ENCODE data around the gene SLC29A3. TPM values are rescaled to one million over a fixed set of nuclear protein-coding genes. Genes with fewer than 3 reads are reported as not detected.
"Not testable (repeated sequence)": the region's sequence is repeated elsewhere in the genome, so short reads cannot be mapped to it uniquely, and the experiment has no call there.

The SLC29A3 gene
- total RNA-seq, 4 donors from 2014 or later: 1.0 to 13.8 (median 5.5) TPM

GRCh38 chr10:71295641-71296040 is 23.4 kb upstream of the SLC29A3 start:
- no peaks in the 10 kb centered on the region for H3K4me1 ChIP-seq
- DNase-seq: no peak
- H3K27me3 ChIP-seq: no peaks in the 10 kb centered on the region
- no peak for TF ChIP-seq POLR2A (IDR thresholded peaks at IDR 0.05)
- TF ChIP-seq, protein P1, sequence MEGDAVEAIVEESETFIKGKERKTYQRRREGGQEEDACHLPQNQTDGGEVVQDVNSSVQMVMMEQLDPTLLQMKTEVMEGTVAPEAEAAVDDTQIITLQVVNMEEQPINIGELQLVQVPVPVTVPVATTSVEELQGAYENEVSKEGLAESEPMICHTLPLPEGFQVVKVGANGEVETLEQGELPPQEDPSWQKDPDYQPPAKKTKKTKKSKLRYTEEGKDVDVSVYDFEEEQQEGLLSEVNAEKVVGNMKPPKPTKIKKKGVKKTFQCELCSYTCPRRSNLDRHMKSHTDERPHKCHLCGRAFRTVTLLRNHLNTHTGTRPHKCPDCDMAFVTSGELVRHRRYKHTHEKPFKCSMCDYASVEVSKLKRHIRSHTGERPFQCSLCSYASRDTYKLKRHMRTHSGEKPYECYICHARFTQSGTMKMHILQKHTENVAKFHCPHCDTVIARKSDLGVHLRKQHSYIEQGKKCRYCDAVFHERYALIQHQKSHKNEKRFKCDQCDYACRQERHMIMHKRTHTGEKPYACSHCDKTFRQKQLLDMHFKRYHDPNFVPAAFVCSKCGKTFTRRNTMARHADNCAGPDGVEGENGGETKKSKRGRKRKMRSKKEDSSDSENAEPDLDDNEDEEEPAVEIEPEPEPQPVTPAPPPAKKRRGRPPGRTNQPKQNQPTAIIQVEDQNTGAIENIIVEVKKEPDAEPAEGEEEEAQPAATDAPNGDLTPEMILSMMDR (IDR thresholded peaks at IDR 0.05): no peak
- no peaks in the 10 kb centered on the region for H3K9me3 ChIP-seq
- intact Hi-C loops (cut with DNase I; ENCODE audit: low total_unique reads): no loop called here
- H3K36me3 ChIP-seq: no peaks in the 10 kb centered on the region
- no peak overlapping the region for H3K27ac ChIP-seq
- no peak overlapping the region for H3K4me3 ChIP-seq

DNA sequence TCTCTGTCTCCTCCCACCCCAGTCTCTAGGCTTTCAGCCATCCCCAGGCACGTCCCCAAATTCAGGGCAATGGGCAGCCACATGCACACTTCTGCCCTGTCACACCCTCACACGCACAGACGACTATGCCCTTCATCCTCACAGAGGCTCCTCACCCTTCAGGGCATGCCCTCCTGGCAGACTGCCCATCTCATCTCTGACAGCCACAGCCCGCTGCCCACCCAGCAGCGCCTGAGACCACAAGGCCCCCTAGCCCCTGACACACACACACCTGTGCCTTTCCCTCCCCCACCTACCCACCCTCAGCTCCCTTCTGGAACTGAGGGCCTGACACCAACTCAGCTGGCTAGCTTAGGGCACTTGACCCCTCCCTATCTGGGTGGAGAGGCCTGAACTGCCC is 23.0 kb upstream of the SLC29A3 start:
- Histone ChIP-seq H3K4me1 (no peaks in the 10 kb centered on the region), H3K27me3 (no peaks in the 10 kb centered on the region), H3K9me3 (no peaks in the 10 kb centered on the region), H3K36me3 (no peaks in the 10 kb centered on the region), H3K4me3 (no peak overlapping the region), H3K27ac (no peak overlapping the region)
- DNase-seq: no peak
- TF ChIP-seq, protein P1 (IDR thresholded peaks at IDR 0.05): no peak
- TF ChIP-seq POLR2A (IDR thresholded peaks at IDR 0.05): no peak
- intact Hi-C loops (cut with DNase I; ENCODE audit: low total_unique reads): no loop called here

DNA sequence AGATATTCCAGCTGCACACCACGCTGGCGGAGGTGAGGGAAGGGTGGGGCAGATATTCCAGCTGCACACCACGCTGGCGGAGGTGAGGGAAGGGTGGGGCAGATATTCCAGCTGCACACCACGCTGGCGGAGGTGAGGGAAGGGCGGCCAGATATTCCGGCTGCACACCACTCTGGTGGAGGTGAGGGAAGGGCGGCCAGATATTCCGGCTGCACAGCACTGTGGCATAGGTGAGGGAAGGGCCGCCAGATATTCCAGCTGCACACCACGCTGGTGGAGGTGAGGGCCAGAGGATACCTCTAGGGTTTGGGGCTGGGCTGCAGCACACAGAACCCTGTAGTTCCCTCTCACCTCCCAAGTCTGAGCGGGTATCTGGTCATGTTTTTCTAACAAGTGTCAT is 22.2 kb upstream of the SLC29A3 start:
- H3K36me3 ChIP-seq; H3K4me1 ChIP-seq; H3K4me3 ChIP-seq; H3K9me3 ChIP-seq; H3K27ac ChIP-seq; H3K27me3 ChIP-seq; DNase-seq; intact Hi-C loops (cut with DNase I; ENCODE audit: low total_unique reads): not testable (repeated sequence)

DNA sequence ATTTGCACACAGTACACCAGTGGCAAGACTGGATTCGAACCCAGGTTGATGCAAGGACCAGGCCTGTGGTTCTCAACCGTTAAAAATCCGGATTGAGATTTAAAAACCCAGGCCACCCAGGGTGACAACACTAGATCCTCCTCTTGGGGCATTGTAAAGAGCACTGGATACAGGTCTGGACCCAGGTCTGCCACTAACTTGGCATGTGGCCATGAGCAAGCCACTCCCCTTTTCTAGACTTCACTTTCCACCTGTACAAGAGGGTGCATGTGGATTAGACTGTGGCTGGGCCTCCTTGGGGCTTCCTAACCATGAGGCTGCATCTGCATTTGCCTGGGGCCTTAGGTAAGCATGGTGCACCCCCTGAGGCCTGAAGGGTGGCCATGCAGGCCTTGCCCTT is 21.7 kb upstream of the SLC29A3 start:
- no peak for DNase-seq

GRCh38 chr10:71299071-71299785 is 19.8 kb upstream of the SLC29A3 start:
- Histone ChIP-seq H3K27me3 (no peaks in the 10 kb centered on the region), H3K27ac (no peak overlapping the region), H3K4me3 (no peak overlapping the region), H3K4me1 (no peaks in the 10 kb centered on the region), H3K9me3 (no peaks in the 10 kb centered on the region), H3K36me3 (no peaks in the 10 kb centered on the region)
- TF ChIP-seq, protein P1 (IDR thresholded peaks at IDR 0.05): no peak
- no peak for TF ChIP-seq POLR2A (IDR thresholded peaks at IDR 0.05)
- no peak for DNase-seq
- intact Hi-C loops (cut with DNase I; ENCODE audit: low total_unique reads): no loop called here

More for the DNA sequence above, 21.7 kb upstream of the SLC29A3 start:
- no peaks in the 10 kb centered on the region for H3K27me3 ChIP-seq
- no peaks in the 10 kb centered on the region for H3K4me1 ChIP-seq
- H3K27ac ChIP-seq: no peak overlapping the region
- H3K9me3 ChIP-seq: no peaks in the 10 kb centered on the region
- no peak for TF ChIP-seq POLR2A (IDR thresholded peaks at IDR 0.05)
- TF ChIP-seq, protein P1 (IDR thresholded peaks at IDR 0.05): no peak
- H3K4me3 ChIP-seq: no peak overlapping the region
- intact Hi-C loops (cut with DNase I; ENCODE audit: low total_unique reads): no loop called here
- H3K36me3 ChIP-seq: no peaks in the 10 kb centered on the region

Measured in uterus (tissue), 4 donors.